Measurements from ENCODE around the gene ST6GALNAC2.
"Not testable (repeated sequence)": the region's sequence is repeated elsewhere in the genome, so short reads cannot be mapped to it uniquely, and the experiment has no call there.

Gene ST6GALNAC2

DNA sequence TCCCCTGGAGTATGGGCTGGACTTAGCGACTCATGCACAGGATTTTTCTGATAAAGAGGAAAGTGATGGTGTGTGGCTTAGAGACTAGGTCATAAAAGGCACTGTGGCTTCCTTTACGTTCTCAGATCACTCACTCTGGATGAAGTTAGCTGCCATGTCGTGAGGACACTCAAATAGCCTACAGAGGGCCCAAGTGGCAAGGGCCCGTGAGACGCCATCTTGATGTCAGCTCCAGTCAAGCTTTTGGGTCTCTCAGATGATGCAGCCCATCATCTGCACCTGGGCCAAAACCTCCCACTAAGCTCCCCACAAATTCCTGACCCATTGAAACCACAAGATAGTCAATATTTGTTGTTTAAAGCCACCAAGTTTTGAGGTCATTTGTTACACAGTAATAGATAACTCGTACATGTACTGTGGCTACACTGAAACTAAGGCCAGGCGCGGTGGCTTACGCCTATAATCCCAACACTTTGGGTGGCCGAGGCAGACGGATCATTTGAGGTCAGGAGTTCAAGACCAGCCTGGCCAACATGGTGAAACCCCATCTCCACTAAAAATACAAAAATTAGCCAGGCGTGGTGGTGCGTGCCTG is 14.7 kb downstream of the ST6GALNAC2 start:
- no peak for DNase-seq (ENCODE audit: low read depth in 3 of 3)

DNA sequence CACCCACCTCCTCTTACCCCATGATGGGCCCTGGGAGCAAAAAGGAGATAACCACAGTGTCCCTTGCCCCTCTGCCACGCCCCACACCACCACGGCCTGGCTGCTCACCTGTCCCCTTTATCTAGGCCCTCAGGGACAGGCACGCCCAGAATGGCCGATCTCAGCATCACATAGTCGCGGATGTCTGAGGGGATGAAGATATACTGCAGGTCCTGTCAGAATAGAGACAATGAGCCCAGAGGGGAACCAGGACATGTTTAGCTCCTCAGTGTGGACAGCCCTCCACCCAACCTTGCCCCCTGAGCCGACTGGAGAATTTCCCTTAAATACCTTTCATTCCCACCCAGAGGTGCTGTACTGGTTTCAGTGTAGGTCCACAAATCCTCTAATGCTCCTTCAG is 15.2 kb downstream of the ST6GALNAC2 start:
- no peak for DNase-seq (ENCODE audit: low read depth in 3 of 3)

DNA sequence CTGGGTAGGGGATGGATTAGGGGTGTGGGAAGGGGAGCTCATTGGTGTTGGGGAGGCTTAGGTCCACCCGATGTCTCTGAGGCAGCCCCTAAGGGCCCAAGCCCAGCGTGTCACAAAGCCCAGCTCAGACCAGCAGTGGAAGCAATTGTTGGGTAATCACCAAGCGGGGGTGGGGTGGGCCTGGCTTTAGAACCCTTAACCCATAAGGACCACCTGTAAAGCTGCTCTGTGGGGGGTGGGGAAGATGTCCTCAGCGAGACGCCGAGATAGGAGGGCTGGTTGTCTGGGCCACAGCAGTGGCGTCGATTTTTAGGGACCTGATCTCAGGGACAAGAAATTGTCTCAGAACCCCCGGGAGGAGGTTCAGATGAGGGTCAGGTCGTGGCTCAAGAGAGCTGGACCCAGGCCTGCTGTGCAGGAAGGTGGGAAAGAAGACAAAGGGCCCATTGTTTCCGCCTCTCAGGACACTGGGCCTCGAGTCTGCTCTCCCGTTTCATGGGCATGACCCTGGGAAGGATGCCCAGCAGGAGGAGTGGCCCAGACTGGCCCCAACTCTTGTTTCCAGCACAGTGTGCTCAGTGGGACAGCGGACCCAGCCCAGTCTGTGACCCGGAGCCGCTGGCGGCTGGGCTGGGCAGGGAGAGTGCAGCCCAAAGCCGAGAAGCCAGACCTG is 15.9 kb downstream of the ST6GALNAC2 start:
- no peak for DNase-seq (ENCODE audit: low read depth in 3 of 3)

DNA sequence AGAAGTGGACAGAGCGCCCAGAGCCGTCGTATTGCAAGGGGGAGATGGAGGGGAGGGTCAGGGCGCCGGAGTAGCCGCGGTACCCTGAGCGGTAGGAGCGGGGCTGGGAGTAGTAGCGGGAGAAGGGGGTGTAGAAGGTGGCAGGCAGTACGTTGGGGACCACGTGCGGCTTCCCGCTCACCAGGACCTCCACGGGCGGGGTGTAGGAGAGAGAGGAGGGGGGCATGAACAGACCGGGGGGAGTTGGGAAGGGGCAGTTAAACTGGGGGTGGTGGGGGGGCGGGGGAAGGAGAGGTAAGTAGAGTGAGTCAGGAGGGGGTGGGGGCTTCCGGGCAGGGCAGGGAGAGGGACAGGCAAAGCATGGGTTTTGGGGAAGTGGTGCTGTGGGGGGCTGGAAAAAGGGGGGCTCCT is 16.8 kb downstream of the ST6GALNAC2 start:
- no peak for DNase-seq (ENCODE audit: low read depth in 3 of 3)

DNA sequence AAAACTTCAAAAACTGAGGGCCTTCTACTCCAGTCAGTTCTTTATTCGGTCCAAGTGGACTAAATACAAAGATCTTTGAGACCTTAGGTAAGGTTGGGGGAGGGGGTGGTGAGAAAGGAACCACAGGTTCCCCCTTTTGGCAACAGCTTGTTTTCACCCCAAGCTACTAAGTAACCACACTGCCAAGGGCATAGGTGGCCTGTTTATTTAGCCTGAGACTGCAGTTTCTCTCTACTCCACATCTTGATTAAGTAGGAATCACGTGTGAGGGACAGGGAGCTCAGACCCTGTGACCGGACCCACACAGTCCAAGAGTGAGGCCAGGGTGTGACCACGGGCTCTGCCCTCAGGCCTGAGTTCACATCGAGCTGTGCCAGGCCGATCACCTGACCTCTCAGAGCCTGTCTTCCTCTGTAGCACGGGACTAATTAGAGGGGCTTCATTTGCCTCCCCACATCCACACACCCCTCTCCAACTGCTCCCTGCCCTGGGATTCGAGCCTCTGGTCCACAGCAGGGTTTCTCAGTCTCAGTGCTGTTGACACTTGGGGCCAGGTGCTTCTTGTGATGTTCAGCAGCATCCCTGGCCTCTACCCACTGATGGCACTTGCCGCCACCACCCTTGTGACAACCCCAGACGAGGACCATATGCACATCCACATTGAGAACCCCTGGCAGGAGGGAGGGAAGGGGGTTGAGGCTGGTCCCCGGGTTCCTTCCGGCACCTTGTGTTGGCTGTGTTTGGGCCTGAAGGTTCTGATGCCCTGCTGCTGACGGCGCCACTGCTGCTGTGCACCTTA is 17.8 kb downstream of the ST6GALNAC2 start:
- no peak for DNase-seq (ENCODE audit: low read depth in 3 of 3)

DNA sequence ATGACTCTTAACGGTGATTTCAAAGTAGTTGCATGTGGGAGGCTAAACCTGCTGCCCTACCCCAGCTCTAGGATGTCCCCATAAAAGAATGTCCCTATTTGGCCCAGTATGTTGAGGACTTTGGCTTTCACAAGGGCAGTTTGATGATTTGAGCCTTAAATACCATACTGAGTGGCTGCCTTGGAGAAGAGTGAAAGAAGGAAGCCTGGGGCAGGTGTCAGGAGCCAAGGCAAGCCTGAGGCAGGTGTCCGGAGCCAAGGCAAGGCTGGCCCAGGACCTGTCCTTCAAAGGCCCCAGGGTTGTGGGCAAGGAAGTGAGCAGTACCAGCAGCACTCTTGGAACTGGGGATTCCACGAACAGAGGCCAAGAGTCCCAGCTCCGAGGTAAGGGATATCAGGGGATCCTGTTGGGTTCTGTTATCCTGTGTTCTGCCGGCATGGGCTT is 18.6 kb downstream of the ST6GALNAC2 start:
- no peak for DNase-seq (ENCODE audit: low read depth in 3 of 3)

DNA sequence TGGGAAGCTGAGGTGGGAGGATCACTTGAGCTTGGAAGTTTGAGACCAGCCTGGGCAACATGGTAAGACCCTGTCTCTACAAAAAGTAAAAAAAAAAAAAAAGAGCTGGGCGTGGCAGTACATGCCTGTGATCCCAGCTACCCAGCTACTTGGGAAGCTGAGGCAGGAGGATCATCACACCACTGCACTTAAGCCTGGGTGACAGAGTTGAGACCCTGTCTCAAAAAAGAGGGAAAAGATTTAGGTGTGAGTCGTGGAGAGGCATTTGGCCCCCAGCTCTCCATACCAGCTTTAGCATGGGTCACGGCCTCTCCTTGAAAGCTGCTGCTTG is 19.1 kb downstream of the ST6GALNAC2 start:
- DNase-seq (ENCODE audit: low read depth in 3 of 3), result no peak

DNA sequence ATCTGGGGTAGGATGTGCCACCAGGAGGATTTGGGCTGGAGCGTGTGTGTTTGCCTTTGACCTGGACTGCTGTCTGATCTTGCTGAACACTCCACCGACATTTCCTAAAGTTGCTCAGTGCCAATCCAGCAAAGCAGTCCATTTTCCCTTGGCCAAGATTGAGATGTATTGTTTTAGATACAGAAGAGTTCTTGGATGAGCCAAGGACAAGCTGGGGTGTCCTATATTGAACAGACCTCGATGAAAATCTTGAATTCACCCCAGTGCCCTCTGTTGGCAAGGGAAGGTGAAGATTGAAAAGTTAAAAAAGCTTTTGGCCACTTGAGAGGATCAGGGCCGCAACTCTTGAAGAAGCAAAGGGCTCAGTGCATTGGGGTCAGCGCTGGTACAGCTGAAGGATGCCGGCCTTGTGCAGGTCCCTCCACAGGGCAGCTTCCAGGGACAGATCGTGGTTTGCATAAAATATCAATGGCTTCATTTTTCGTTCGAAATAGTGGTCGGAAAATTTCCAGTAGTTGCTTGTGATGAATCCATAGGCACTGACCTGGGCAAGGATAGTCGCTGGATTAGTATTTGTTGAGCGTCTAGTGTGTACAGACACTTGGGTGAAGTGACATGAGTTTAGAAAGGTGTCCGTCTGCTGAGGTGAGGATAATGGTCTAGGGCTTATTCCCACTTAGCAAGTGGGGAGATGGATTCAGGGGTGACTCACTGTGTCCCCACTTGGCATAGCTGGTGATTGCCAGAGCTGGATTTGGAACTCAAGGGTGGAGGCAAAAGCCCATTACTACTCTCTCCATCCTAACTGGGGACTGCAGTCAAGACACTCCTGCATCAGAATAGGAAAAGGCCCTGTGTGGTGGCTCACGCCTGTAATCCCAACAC is 19.7 kb downstream of the ST6GALNAC2 start:
- no peak for DNase-seq (ENCODE audit: low read depth in 3 of 3)

DNA sequence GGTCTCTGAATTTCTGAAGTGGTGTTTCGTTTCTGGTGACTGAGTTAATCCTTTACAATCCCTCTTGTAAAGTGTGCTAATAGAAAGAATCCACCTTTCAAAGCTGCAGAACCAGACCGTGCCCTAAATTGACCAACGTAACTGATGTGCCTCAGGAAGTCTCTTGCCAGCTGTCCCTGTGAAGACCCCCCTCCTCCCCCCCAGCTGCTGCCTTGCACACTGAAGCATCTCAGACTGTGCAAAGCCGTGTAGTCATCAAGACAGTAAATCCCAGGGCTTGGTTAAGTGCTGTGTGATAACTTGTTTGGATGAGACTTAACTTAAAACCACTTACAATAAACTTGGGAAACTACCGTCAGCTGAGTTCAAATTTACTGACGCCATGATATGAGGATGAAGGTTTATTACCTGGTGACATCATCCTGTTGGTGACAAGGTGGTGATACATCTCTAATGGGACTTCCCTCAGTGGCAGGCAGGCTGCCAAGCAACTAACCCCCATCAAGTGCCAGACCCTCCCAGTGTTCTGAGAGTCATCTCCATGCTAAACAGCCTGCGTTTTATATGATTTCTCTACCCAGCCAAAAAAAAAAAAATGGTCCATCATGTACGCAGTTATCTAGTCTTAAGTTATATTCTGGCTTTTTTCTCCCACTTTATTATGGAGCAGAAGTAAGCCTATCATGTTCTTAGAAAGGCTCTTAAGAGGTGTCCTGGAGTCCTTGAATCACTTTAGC is 20.5 kb downstream of the ST6GALNAC2 start:
- DNase-seq (ENCODE audit: low read depth in 3 of 3), result not testable (repeated sequence)

DNA sequence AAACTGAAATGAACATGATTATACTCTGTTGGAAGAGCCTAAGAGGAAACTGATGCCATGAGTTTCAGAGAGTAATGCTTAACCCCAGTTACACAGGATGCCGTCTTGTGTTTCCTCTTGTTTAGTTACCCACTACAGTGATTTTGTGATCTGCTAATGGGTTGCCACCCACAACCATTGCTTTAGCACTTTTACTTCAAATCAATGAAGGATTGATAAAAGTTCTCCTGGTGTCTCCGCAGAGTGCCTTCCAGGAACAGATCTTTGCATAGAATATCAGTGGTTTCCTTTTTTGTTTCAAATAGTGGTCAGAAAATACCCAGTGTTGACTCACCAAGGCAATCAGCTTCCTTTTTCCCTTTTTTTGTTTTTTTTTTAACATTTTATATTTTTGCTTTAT is 22.3 kb downstream of the ST6GALNAC2 start:
- not testable (repeated sequence) for DNase-seq (ENCODE audit: low read depth in 3 of 3)

DNA sequence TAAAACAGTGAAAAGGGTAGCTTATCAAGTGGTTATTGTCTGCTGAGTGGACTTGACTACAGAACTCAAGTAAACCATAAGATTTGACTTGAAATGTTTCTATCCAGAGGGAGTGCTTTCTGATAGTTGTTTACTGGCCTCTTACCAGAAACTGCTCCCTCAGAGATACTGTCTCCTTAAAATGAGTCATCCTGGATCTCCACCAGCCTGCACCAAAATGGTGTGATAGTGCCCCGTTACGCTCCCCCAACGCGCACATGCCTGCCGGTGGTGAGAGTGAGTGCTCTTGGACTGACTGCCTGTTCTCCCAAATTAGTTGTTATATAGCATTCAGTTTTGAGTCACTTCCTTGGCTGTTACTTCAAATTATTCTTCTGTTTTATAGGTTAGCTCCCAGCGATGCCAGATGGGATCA is 22.9 kb downstream of the ST6GALNAC2 start:
- DNase-seq (ENCODE audit: low read depth in 3 of 3), result no peak

DNA sequence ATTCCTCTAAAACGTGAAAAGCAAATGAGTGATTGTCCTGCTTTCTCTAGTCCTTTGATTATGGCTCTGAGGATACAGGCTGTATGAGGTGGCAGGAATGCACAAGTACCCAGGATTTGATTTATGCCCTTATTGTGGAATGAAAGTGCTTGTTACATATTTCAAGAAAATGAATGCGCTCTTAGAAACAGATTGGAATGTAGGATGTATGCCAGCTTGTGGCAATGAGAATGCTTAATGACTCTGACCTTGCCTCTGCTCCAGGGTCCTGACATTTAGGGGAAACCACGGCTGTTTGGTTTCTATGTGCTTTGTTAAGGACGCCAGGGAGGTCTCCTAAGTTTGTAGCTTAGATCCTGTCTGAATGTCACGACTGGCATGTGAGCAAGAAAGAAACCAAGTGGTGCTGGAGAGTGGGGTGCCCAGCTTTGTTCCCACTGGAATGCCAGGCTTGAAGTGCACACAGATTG is 23.8 kb downstream of the ST6GALNAC2 start:
- DNase-seq (ENCODE audit: low read depth in 3 of 3), result no peak

DNA sequence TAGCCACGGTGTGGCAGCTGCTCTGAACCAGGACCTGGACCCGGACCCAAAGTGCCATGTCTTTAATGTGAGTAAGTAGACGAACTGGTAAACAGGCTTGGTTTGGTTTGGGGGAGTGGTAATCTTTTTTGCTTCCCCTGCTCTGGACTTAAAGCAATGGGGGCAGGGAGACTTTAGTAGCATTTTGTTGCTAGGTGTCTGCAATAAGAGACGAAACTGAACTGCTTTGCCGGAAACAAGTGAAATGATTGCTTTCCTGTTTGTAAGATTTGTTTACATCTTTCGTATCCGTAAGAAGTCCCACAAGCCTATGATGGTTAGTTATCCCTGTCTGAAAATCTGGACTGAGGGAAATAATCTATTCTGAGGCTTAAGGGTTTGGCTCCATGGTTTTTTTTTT is 24.3 kb downstream of the ST6GALNAC2 start:
- no peak for DNase-seq (ENCODE audit: low read depth in 3 of 3)

DNA sequence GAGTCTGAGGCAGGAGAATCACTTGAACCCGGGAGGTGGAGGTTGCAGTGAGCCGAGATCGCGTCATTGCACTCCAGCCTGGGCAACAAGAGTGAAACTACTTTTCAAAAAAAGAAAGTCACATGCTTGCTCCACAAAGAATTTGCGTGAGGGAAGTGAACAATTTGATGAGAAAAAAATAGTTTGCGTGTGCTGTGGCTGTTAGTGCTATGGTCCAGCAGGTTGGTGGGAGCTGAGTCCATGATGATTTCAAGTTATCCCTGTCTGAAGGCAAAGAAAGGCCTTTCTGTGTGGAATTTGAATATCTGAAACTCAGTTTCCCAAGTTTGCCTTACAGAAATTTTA is 24.8 kb downstream of the ST6GALNAC2 start:
- DNase-seq (ENCODE audit: low read depth in 3 of 3), result no peak

DNA sequence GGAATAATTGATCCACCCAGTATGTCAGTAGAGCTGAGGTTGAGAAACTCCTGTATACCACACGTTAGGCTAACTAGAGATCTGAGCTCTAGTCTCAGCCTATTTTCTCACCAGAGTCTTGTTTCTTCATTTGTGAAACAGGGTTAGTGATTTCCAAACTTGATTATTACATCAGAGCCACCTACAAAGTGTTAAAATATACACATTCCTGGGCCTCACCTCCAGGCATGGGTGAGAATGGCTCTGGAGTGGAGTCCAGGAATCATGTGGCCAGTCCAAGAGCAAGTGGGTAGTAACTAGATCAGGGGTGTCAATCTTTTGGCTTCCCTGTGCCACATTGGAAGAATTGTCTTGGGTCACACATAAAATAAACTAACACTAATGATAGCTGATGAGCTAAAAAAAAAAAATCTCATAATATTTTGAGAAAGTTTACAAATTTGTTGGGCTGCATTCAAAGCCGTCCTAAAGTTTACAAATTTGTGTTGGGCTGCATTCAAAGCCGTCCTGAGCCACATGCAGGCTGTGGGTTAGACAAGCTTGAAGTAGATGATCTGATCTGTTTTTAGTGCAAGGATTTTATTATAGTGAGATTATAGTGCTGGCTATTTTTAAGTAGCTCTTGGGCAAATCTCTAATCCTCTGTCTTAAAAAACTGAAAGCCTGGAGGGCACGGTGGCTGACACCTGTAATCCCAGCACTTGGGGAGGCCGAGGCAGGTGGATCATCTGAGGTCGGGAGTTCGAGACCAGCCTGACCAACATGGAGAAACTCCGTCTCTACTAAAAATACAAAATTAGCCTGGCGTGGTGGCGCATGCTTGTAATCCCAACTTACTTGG is 25.4 kb downstream of the ST6GALNAC2 start:
- no peak for DNase-seq (ENCODE audit: low read depth in 3 of 3)

DNA sequence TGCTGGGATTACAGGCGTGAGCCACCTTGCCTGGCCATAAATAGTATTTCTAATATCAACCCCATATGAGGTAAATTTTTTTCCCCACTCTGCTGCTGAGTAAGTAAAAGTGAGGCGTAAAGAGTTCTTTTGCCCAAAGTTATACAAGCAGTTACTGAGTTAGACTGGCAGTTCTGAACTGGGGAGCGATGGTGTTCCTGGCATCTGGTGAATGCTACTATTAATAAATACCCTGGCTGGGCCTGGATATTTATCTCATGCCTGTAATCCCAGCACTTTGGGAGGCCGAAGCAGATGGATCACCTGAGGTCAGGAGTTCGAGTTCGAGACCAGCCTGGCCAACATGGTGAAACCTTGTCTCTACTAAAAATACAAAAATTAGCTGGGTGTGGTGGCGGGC is 26.2 kb downstream of the ST6GALNAC2 start:
- DNase-seq (ENCODE audit: low read depth in 3 of 3), result not testable (repeated sequence)

DNA sequence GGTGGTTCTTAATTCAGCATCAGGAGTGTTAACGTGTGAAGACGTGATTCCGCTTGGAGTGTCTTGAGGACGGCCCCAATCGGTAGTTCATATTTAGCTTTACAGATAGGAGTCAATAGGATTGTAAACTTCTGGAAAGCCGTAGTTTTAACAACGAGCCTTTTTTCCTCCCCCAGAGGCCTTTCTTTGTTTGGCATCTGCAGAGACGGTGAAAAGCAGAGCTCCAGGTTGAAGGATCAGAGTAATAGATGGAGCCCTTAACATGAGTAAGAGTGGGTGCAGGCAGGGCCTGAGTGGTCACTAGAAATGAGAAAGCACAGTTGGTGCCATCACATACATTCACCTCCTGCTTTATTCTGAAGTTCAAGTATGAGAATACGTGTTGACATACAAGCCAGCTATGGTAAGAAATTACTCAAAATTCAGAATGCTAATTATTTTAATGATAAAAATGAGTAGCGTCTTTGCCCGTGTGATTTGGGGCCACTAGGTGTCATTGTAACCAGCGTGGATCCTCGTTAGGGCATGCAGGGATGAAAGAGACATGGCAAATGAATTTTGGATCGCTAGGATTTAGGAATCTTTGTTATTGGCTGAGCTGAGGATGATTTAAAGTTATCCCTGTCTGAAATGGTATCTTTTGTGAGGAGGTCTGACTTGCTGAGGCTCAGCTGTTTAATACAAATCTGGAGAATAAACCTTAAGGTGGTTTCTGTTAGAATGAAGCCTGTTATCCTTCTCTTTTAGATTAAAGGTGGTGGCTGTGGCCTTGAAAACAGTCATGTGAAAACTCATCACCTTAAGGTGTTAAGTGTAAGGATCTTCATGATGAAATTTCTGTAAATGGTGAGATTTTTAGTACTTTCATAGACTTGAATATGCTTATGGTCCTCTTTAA is 27.2 kb downstream of the ST6GALNAC2 start:
- no peak for DNase-seq (ENCODE audit: low read depth in 3 of 3)

DNA sequence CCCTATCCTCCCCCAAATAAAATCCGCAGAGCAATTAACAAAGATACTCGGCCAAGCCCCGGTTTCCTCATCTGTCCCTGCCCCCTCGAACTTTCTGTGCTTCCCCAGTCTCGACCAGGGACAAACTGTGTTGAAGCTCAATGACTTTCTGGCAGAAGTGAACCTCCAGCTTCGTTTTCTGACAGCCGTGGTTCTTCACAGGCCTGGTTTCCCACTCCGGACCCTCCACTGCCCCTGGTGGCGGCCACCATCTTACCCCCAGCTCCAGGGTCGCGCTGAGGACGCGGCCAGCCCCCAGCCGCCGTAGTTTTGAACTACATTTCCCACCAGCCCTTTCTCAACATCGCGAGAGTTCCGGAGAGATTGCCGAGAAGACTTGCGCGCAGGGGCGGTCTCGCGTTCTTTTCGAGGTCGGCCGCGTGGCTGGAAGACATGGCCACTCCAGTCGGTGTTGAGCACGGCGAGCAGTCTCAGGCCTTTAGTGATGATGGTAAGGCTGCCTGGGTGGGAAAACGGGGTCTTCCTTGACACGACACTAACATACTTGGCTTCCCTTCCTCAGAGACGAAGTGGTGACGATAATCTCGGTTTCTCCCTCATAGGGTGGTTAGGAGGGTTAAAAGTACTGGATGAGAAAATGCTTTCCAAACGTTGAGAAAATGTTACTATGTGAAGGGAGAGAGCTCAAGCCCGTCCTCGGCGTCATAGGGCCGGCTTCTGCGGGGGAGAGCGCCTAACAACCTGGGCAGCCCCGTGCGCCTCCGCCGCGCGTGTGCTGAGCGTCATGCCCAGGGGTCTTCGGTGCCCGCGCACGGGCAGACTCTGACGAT is 28.1 kb downstream of the ST6GALNAC2 start:
- peak; percentile 90 to 91 (median 90) for DNase-seq (ENCODE audit: low read depth in 3 of 3)

All from stimulated activated CD4-positive, alpha-beta T cell treated with anti-CD3 and anti-CD28 coated beads, TNF-alpha, amount 100 ng/mL, for 48 hours (primary cell).